Measurements from ENCODE around the gene GRIN3B. TPM values are rescaled to one million over a fixed set of nuclear protein-coding genes. Genes with fewer than 3 reads are reported as not detected.

GRIN3B gene
- total and polyA plus RNA-seq, 9 of the 15 experiments (the other 6 are each of a cell fraction or from before 2014, with no cell fraction given): 0.06 to 0.95 (median 0.19) TPM; not detected in 6

DNA sequence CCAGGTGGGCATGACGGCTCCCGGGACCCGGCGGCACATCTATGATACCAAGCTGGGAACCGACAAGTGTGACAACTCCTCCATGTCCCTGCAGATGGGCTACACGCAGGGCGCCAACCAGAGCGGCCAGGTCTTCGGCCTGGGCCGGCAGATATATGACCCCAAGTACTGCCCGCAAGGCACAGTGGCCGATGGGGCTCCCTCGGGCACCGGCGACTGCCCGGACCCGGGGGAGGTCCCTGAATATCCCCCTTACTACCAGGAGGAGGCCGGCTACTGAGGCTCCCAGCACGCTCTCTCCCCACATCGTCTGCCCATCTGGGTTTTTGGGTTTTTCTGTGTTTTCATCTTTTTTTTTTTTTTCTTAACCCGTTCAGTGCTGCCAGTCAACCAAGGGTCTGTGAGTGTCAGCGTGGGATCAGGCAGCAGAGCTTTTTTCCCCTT, 37.4 kb downstream of the GRIN3B start (continued):
- TF ChIP-seq, protein P1, sequence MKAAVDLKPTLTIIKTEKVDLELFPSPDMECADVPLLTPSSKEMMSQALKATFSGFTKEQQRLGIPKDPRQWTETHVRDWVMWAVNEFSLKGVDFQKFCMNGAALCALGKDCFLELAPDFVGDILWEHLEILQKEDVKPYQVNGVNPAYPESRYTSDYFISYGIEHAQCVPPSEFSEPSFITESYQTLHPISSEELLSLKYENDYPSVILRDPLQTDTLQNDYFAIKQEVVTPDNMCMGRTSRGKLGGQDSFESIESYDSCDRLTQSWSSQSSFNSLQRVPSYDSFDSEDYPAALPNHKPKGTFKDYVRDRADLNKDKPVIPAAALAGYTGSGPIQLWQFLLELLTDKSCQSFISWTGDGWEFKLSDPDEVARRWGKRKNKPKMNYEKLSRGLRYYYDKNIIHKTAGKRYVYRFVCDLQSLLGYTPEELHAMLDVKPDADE (conservative IDR thresholded peaks at IDR 0.05; ENCODE audit: control insufficient read depth, low read depth, low read length): no peak
- TF ChIP-seq TSHZ1 (CRISPR knock-in tag; IDR thresholded peaks at IDR 0.05): no peak
- TF ChIP-seq ARHGAP35 (IDR thresholded peaks at IDR 0.05; ENCODE audit: partially characterized antibody): no peak
- peak; percentile 41 for TF ChIP-seq RBFOX2 (IDR thresholded peaks at IDR 0.05; ENCODE audit: low read depth, low read length)
- TF ChIP-seq NR2F6 (CRISPR knock-in tag; IDR thresholded peaks at IDR 0.05): no peak
- no peak for TF ChIP-seq E2F6 (IDR thresholded peaks at IDR 0.05; ENCODE audit: borderline replicate concordance in 1 of 2, extremely low read depth in 1 of 2, insufficient read depth in 1 of 2, insufficient read length in 1 of 2, low read depth in 1 of 2, low read length in 1 of 2, poor library complexity in 1 of 2, severe bottlenecking in 1 of 2)
- no peak for TF ChIP-seq CCAR2 (IDR thresholded peaks at IDR 0.05; ENCODE audit: low read depth, low read length)
- peak; percentile 40; the same call in 1 of the 2 replicates for TF ChIP-seq ZBTB7A (IDR thresholded peaks at IDR 0.05; ENCODE audit: borderline replicate concordance, control insufficient read depth, low read depth, low read length)
- no peak for TF ChIP-seq HDGF (IDR thresholded peaks at IDR 0.05)
- TF ChIP-seq SMARCA5 (IDR thresholded peaks at IDR 0.05): peak; percentile 65; the same call in 1 of the 2 replicates
- TF ChIP-seq WHSC1 (IDR thresholded peaks at IDR 0.05; ENCODE audit: low read length): no peak
- TF ChIP-seq SMAD4 (CRISPR knock-in tag; conservative IDR thresholded peaks at IDR 0.05): 0 out of 2 replicates have a peak, but pooled peaks have one; percentile 26
- TF ChIP-seq ZNF830 (CRISPR knock-in tag; IDR thresholded peaks at IDR 0.05): no peak
- no peak for TF ChIP-seq MTA3 (IDR thresholded peaks at IDR 0.05; ENCODE audit: borderline replicate concordance)
- no peak for TF ChIP-seq NELFE (IDR thresholded peaks at IDR 0.05; ENCODE audit: insufficient read depth, insufficient read length)
- TF ChIP-seq NR2C1 (IDR thresholded peaks at IDR 0.05): no peak
- TF ChIP-seq NR2C1 (tag; IDR thresholded peaks at IDR 0.05): no peak
- no peak for TF ChIP-seq DEAF1 (CRISPR knock-in tag; IDR thresholded peaks at IDR 0.05)
- peak; percentile 51; the same call in 1 of the 2 replicates for TF ChIP-seq BCOR (IDR thresholded peaks at IDR 0.05)
- no peak for TF ChIP-seq KDM1A (IDR thresholded peaks at IDR 0.05)
- TF ChIP-seq, protein P2, sequence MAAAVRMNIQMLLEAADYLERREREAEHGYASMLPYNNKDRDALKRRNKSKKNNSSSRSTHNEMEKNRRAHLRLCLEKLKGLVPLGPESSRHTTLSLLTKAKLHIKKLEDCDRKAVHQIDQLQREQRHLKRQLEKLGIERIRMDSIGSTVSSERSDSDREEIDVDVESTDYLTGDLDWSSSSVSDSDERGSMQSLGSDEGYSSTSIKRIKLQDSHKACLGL (CRISPR knock-in tag; IDR thresholded peaks at IDR 0.05; ENCODE audit: borderline replicate concordance, poor library complexity, severe bottlenecking): no peak
- TF ChIP-seq KAT8 (IDR thresholded peaks at IDR 0.05; ENCODE audit: low read depth): no peak
- TF ChIP-seq MCM2 (IDR thresholded peaks at IDR 0.05; ENCODE audit: low read depth): no peak

All from K562 (cell line).